ENCODE results near the gene ACOD1. TPM values are rescaled to one million over a fixed set of nuclear protein-coding genes. Genes with fewer than 3 reads are reported as not detected.

Gene ACOD1
- total RNA-seq, 1 experiment from 2014 or later: not detected

Other genes with a start within 250 kb of the ACOD1 start
- 4.4 and 5.4 TPM in 2 replicates for gene KCTD12, start 62.1 kb upstream of the ACOD1 start, total RNA-seq (2014; rRNA removed; shearing (Covaris generic); ENCODE audit: low replicate concordance)
- 9.3 and 14.1 TPM in 2 replicates for gene CLN5, start 43.6 kb downstream of the ACOD1 start, total RNA-seq (2014; rRNA removed; shearing (Covaris generic); ENCODE audit: low replicate concordance)
- gene FBXL3, start 78.6 kb downstream of the ACOD1 start, total RNA-seq (2014; rRNA removed; shearing (Covaris generic); ENCODE audit: low replicate concordance): 20.1 and 32.2 TPM in 2 replicates

All from Caki2 (cell line).